ENCODE data around the gene DAAM1. TPM values are rescaled to one million over a fixed set of nuclear protein-coding genes. Genes with fewer than 3 reads are reported as not detected.
A peak's percentile ranks its signal among the peaks of the same experiment; 100 is the strongest.

DAAM1 gene
- total and polyA plus RNA-seq, 7 donors, result 5.7 to 37.1 (median 8.9) TPM

- WGBS, 3 donors, result 69 to 86% (median 77%) methylated on average over 3 of the region's 3 CpGs
- intact Hi-C loops (cut with DNase I), result no loop called here
- Histone ChIP-seq H3K4me3 (no peak overlapping the region), H3K9me3 (no peaks in the 10 kb centered on the region), H3K27ac (no peak overlapping the region), H3K27me3 (ENCODE audit: insufficient read depth in 3 of 3, low read length in 2 of 3) (no peaks in the 10 kb centered on the region), H3K4me1 (peaks cover 23% of the 10 kb centered on the region), H3K36me3 (ENCODE audit: insufficient read depth in 1 of 2, low read depth in 1 of 2) (peaks cover 10 to 29% of the 10 kb centered on the region in 2 donors)
- TF ChIP-seq CTCF (IDR thresholded peaks at IDR 0.05), result no peak
- DNase-seq, result no peak
- no peak for ATAC-seq
Observed at GRCh38 chr14:59355091-59355490, 166.6 kb downstream of the DAAM1 start.

- H3K27ac ChIP-seq, result no peak overlapping the region
- DNase-seq (no peak), ATAC-seq (no peak)
- no peaks in the 10 kb centered on the region for H3K27me3 ChIP-seq (ENCODE audit: insufficient read depth in 3 of 3, low read length in 2 of 3)
- no peak overlapping the region for H3K4me3 ChIP-seq
- WGBS, 3 donors, result 82 to 95% (median 86%) methylated on average over 2 of the region's 2 CpGs
- peaks cover 10 to 29% of the 10 kb centered on the region in 2 donors for H3K36me3 ChIP-seq (ENCODE audit: insufficient read depth in 1 of 2, low read depth in 1 of 2)
- TF ChIP-seq CTCF (IDR thresholded peaks at IDR 0.05), result no peak
- intact Hi-C loops (cut with DNase I), result no loop called here
- peaks cover 34% of the 10 kb centered on the region for H3K4me1 ChIP-seq
- no peaks in the 10 kb centered on the region for H3K9me3 ChIP-seq
Observed at GRCh38 chr14:59356312-59356711, 167.8 kb downstream of the DAAM1 start.

GRCh38 chr14:59356767-59357166, 168.3 kb downstream of the DAAM1 start:
- ATAC-seq (no peak), DNase-seq (no peak)
- Histone ChIP-seq H3K9me3 (no peaks in the 10 kb centered on the region), H3K27ac (no peak overlapping the region), H3K36me3 (ENCODE audit: insufficient read depth in 1 of 2, low read depth in 1 of 2) (peaks cover 10 to 29% of the 10 kb centered on the region in 2 donors), H3K4me3 (no peak overlapping the region), H3K27me3 (ENCODE audit: insufficient read depth in 3 of 3, low read length in 2 of 3) (no peaks in the 10 kb centered on the region), H3K4me1 (peaks cover 38% of the 10 kb centered on the region)
- intact Hi-C loops (cut with DNase I), result no loop called here
- TF ChIP-seq CTCF (IDR thresholded peaks at IDR 0.05), result no peak
- 90 to 98% (median 91%) methylated on average over 3 of the region's 3 CpGs for WGBS, 3 donors

- WGBS, 3 donors, result 18 to 26% (median 22%) methylated on average over 1 of the region's 1 CpG
- Histone ChIP-seq H3K4me1 (peaks cover 42% of the 10 kb centered on the region), H3K4me3 (no peak overlapping the region), H3K27me3 (ENCODE audit: insufficient read depth in 3 of 3, low read length in 2 of 3) (no peaks in the 10 kb centered on the region), H3K27ac (peak overlapping the region; percentile 77), H3K36me3 (ENCODE audit: insufficient read depth in 1 of 2, low read depth in 1 of 2) (peaks cover 10 to 23% of the 10 kb centered on the region in 2 donors), H3K9me3 (no peaks in the 10 kb centered on the region)
- no peak for TF ChIP-seq CTCF (IDR thresholded peaks at IDR 0.05)
- intact Hi-C loops (cut with DNase I), result no loop called here
- peak; percentile 38 to 63 for DNase-seq
- ATAC-seq, result peak; percentile 87 to 95 (median 92)
Observed at GRCh38 chr14:59358102-59358501, 169.6 kb downstream of the DAAM1 start.

- H3K9me3 ChIP-seq, result no peaks in the 10 kb centered on the region
- TF ChIP-seq CTCF (IDR thresholded peaks at IDR 0.05), result no peak
- H3K4me1 ChIP-seq, result peaks cover 42% of the 10 kb centered on the region
- H3K27me3 ChIP-seq (ENCODE audit: insufficient read depth in 3 of 3, low read length in 2 of 3), result no peaks in the 10 kb centered on the region
- peaks cover 7 to 16% of the 10 kb centered on the region in 2 donors for H3K36me3 ChIP-seq (ENCODE audit: insufficient read depth in 1 of 2, low read depth in 1 of 2)
- WGBS, 3 donors, result 83 to 91% (median 84%) methylated on average over 1 of the region's 1 CpG
- H3K4me3 ChIP-seq, result no peak overlapping the region
- DNase-seq (no peak), ATAC-seq (no peak)
- peak overlapping the region; percentile 77 for H3K27ac ChIP-seq
- intact Hi-C loops (cut with DNase I), result no loop called here
Observed at GRCh38 chr14:59358784-59359183, 170.3 kb downstream of the DAAM1 start.
